SU-DHL-6 (cell line): ENCODE results near the gene FBXO24.
A peak's percentile ranks its signal among the peaks of the same experiment; 100 is the strongest.

Source experiments
- H2AFZ ChIP-seq: fragments of 200-600 bp; sonication (generic); 2 replicates; pipeline ENCODE4 v1.6.1; 2014; ENCODE audit warnings: low read depth, mild to moderate bottlenecking, moderate library complexity, mixed read lengths, antibody characterized with exemption, low read length; ENCODE audit not compliant: severe bottlenecking
- H3F3A ChIP-seq: fragments of 200-600 bp; shearing (Covaris generic); 2 replicates; pipeline ENCODE4 v1.6.0; 2016; ENCODE audit warnings: antibody characterized with exemption, mild to moderate bottlenecking; ENCODE audit not compliant: insufficient read depth
- H3K27ac ChIP-seq: fragments of 200-600 bp; sonication (generic); 2 replicates; pipeline ENCODE4 v1.5.1; 2016; ENCODE audit warnings: low read depth, mild to moderate bottlenecking, low read length, moderate library complexity, mixed read lengths
- H3K27me3 ChIP-seq: fragments of 200-600 bp; sonication (generic), shearing (Covaris generic); 2 replicates; pipeline ENCODE4 v1.6.0; 2014; ENCODE audit warnings: mild to moderate bottlenecking, low read length
- H3K36me3 ChIP-seq: fragments of 200-600 bp; sonication (generic); 2 replicates; pipeline ENCODE4 v1.6.1; 2014; ENCODE audit warnings: mild to moderate bottlenecking, low read length, mixed read lengths
- H3K4me2 ChIP-seq: fragments of 300-600, 200-600 bp; shearing (Covaris generic), sonication (generic); 2 replicates; pipeline ENCODE4 v1.6.0; 2014; ENCODE audit warnings: low read length, low read depth, mild to moderate bottlenecking; ENCODE audit not compliant: poor library complexity, severe bottlenecking
- H3K4me3 ChIP-seq: fragments of 200-600 bp; sonication (generic); 2 replicates; pipeline ENCODE4 v1.5.1; 2014; ENCODE audit warnings: antibody characterized with exemption, low read length, mild to moderate bottlenecking, mixed read lengths; ENCODE audit not compliant: insufficient read depth, poor library complexity, severe bottlenecking
- H3K79me2 ChIP-seq: fragments of 200-600 bp; sonication (generic); 2 replicates; pipeline ENCODE4 v1.6.1; 2014; ENCODE audit warnings: mild to moderate bottlenecking, low read length, moderate library complexity; ENCODE audit not compliant: insufficient read depth
- H3K9ac ChIP-seq: fragments of 200-600 bp; sonication (generic); 2 replicates; pipeline ENCODE4 v1.7.0; 2014; ENCODE audit warnings: mild to moderate bottlenecking, low read length
- H3K9me2 ChIP-seq: fragments of 200-600 bp; sonication (generic); replicated peaks from 2 replicates; pipeline ENCODE4 v1.6.1; 2014; ENCODE audit warnings: low read length; ENCODE audit not compliant: insufficient read depth
- H3K9me3 ChIP-seq: fragments of 200-600 bp; sonication (generic); 2 replicates; pipeline ENCODE4 v1.6.1; 2014; ENCODE audit warnings: low read length, mixed read lengths; ENCODE audit not compliant: insufficient read depth
- H4K20me1 ChIP-seq: fragments of 200-600 bp; sonication (generic); 2 replicates; pipeline ENCODE4 v1.6.1; 2014; ENCODE audit warnings: low read depth, mild to moderate bottlenecking, antibody characterized with exemption, low read length, moderate library complexity, mixed read lengths
- CTCF ChIP-seq: fragments of 200-600 bp; sonication (generic); IDR thresholded peaks from one replicate; pipeline ENCODE4 v1.5.1; 2017; ENCODE audit warnings: antibody characterized with exemption, mild to moderate bottlenecking, low read length, moderate library complexity; ENCODE audit not compliant: insufficient read depth, poor library complexity, severe bottlenecking
- EZH2phosphoT487 ChIP-seq: fragments of 200-600 bp; sonication (generic), shearing (Covaris generic); conservative IDR thresholded peaks from 2 replicates; pipeline ENCODE4 v1.6.1; 2018; ENCODE audit warnings: mild to moderate bottlenecking, antibody characterized with exemption, low read length, moderate library complexity, mixed read lengths

FBXO24 gene

DNA sequence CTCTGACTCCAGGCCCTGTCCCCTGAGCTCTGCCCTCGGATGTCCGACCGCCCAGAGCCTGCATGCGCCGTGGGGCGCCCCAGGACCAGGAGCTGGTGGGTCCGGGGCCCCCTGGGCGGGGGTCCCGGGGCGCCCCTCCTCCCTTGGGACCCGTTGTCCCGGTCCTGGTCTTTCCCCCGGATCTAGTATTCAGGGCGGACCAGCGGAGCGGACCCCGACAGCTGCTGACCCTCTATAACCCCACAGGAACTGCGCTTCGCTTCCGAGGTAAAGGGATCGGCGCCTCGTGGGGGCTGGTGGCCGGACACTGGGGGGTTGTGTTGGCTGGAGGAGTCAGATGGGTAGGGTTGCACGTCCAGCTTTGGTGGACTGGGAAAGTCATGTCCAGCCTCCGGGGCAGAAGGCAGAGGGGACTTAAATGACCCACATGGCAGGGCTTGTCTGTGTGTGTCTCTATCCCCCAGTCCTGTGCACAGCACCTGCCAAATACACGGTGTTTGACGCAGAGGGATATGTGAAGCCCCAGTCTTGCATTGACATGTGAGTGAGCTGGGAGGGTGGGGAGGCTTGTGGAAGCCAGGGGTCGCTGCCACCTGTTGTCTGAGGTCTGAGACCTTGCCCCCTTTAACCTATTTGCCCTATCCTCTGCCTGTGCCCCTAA is 26.7 kb downstream of the FBXO24 start:
- H3K36me3 ChIP-seq: no peaks in the 10 kb centered on the region
- no peaks in the 10 kb centered on the region for H3K9me2 ChIP-seq
- peaks cover 6% of the 10 kb centered on the region; the same call in 1 of the 2 replicates for H3F3A ChIP-seq
- H3K9me3 ChIP-seq: no peaks in the 10 kb centered on the region
- peak overlapping the region; percentile 68 for H3K4me3 ChIP-seq
- peak overlapping the region; percentile 78 for H3K4me2 ChIP-seq
- peak overlapping the region; percentile 64 for H3K9ac ChIP-seq
- H2AFZ ChIP-seq: peak overlapping the region; percentile 52
- no peaks in the 10 kb centered on the region for H4K20me1 ChIP-seq
- TF ChIP-seq CTCF (no peak), EZH2phosphoT487 (no peak)
- no peaks in the 10 kb centered on the region for H3K27me3 ChIP-seq
- no peaks in the 10 kb centered on the region for H3K79me2 ChIP-seq
- H3K27ac ChIP-seq: no peak overlapping the region

DNA sequence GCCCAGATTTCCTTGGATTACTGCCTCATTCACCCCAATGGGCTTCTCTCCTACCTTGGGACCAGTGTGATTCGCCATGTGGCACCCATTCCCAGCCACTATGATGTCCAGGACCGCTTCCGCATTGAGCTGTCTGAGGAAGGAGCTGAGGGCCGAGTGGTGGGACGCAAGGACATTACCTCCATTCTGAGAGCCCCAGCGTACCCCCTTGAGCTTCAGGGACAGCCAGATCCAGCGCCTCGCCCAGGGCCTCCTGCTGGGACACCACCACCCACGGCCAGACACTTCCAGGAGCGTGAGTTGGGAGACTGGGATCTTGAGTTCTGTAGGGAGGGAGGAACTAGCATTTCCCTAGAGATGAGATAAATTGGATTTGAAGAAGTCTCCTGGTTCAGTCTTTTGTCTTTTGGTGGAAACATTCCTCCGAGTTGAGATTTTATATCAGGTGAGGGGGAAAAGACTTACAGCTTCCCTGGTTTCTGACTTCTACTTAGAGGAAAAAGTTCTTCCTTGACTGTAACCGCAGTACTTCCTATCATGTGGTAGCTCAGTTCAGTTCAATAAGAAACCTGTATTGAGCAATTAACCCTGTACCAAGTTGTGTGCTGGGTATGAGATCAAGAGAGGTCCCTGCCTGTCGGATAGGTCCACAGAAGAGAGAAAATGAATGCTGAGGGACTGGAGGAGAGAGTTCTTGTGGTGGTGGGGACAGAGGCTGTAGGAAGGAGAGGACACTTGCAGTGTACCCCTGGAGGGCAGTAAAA is 27.5 kb downstream of the FBXO24 start:
- Histone ChIP-seq H3K4me2 (peak overlapping the region; percentile 78), H3F3A (peaks cover 6% of the 10 kb centered on the region; the same call in 1 of the 2 replicates), H2AFZ (no peak overlapping the region), H3K9me2 (no peaks in the 10 kb centered on the region), H3K9ac (no peak overlapping the region), H3K27me3 (no peaks in the 10 kb centered on the region), H3K27ac (no peak overlapping the region), H3K79me2 (no peaks in the 10 kb centered on the region), H3K4me3 (no peak overlapping the region), H3K9me3 (no peaks in the 10 kb centered on the region), H3K36me3 (no peaks in the 10 kb centered on the region), H4K20me1 (no peaks in the 10 kb centered on the region)
- TF ChIP-seq EZH2phosphoT487: no peak
- TF ChIP-seq CTCF: no peak

- H4K20me1 ChIP-seq: no peaks in the 10 kb centered on the region
- H3K9me2 ChIP-seq: no peaks in the 10 kb centered on the region
- H3K27me3 ChIP-seq: no peaks in the 10 kb centered on the region
- peaks cover 6% of the 10 kb centered on the region; the same call in 1 of the 2 replicates for H3F3A ChIP-seq
- no peak overlapping the region for H3K4me3 ChIP-seq
- no peak overlapping the region for H3K9ac ChIP-seq
- H2AFZ ChIP-seq: no peak overlapping the region
- H3K36me3 ChIP-seq: no peaks in the 10 kb centered on the region
- TF ChIP-seq EZH2phosphoT487 (no peak), CTCF (no peak)
- H3K9me3 ChIP-seq: no peaks in the 10 kb centered on the region
- no peak overlapping the region for H3K27ac ChIP-seq
- no peaks in the 10 kb centered on the region for H3K79me2 ChIP-seq
- H3K4me2 ChIP-seq: no peak overlapping the region
Observed at GRCh38 chr7:100614308-100614861, 28.3 kb downstream of the FBXO24 start.
